Activated CD8-positive, alpha-beta memory T cell treated with anti-CD3 and anti-CD28 coated beads, Interleukin-2, amount 50 U/mL, for 4 hours (primary cell): ENCODE measurements around the gene TRAF7.

Source experiments
- DNase-seq: peaks from one replicate; pipeline ENCODE4 v3.0.0-alpha.2; 2020

Gene TRAF7

GRCh38 chr16:2205104-2205966 lies 49.8 kb downstream of the TRAF7 start, which contains the start of gene MLST8:
Gene MLST8, plus strand, starts transcription at chr16:2205454. Its CDS starts 632 bp downstream, at chr16:2206086.
- peak; percentile 93 for DNase-seq

DNA sequence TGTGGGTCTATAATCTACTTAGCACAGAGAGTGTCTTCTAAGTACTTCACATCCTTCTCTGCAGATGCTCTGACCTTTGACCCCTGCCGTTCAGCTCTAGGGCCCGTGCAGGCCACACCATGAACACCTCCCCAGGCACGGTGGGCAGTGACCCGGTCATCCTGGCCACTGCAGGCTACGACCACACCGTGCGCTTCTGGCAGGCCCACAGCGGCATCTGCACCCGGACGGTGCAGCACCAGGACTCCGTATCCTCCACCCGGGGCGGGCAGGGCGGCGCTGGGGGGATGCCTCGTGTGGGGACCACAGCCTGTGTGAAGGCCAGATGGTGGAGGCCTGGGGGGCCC lies 50.4 kb downstream of the TRAF7 start:
- no peak for DNase-seq

DNA sequence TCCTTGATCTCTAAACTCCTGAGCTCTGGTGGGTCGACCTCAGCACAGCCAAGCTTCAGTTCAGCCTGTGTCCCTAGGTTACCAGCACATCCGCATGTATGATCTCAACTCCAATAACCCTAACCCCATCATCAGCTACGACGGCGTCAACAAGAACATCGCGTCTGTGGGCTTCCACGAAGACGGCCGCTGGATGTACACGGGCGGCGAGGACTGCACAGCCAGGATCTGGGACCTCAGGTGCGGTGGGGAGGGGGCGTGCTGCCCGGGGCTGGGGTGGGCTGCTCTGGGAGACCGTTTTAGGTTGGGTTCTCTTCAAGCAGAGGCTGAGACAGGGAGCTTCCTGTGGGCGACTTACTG lies 50.8 kb downstream of the TRAF7 start:
- DNase-seq: no peak

DNA sequence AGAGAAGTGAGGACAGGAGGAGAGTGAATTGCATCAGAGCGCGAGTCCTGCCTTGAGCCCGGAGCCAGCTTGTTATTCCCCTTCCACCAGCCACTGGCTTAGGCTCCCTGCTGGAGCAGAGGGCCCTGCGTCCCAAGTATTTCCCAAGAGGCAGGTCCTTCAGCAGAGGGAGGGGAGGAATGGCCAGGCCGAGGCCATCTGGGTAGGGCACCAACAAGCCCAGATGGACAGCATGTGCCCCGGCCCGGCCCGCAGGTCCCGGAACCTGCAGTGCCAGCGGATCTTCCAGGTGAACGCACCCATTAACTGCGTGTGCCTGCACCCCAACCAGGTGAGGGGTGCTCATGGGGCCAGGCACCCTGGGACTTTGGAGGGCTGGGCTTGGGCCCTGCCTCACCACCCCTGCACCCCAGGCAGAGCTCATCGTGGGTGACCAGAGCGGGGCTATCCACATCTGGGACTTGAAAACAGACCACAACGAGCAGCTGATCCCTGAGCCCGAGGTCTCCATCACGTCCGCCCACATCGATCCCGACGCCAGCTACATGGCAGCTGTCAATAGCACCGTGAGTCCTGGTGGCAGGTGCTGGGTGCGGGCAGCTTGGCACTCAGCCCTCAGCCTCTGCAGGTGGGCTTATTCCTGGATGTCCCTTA lies 51.3 kb downstream of the TRAF7 start:
- no peak for DNase-seq

GRCh38 chr16:2207872-2208271 lies 52.3 kb downstream of the TRAF7 start:
- DNase-seq: no peak

DNA sequence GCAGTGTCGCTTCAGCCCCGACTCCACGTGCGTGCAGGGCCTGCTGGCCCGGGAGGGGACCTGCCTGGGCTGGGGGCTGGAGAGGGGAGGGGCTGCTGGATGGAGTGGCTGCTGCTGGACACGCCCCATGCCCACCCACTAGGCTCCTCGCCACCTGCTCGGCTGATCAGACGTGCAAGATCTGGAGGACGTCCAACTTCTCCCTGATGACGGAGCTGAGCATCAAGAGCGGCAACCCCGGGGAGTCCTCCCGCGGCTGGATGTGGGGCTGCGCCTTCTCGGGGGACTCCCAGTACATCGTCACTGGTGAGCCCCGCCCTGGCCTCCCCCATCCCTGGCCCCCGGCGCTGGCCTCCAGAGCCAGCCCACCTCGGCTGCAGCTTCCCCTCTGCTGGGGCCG lies 52.7 kb downstream of the TRAF7 start:
- DNase-seq: no peak

- DNase-seq: no peak
Observed at GRCh38 chr16:2208772-2209171, 53.2 kb downstream of the TRAF7 start.

DNA sequence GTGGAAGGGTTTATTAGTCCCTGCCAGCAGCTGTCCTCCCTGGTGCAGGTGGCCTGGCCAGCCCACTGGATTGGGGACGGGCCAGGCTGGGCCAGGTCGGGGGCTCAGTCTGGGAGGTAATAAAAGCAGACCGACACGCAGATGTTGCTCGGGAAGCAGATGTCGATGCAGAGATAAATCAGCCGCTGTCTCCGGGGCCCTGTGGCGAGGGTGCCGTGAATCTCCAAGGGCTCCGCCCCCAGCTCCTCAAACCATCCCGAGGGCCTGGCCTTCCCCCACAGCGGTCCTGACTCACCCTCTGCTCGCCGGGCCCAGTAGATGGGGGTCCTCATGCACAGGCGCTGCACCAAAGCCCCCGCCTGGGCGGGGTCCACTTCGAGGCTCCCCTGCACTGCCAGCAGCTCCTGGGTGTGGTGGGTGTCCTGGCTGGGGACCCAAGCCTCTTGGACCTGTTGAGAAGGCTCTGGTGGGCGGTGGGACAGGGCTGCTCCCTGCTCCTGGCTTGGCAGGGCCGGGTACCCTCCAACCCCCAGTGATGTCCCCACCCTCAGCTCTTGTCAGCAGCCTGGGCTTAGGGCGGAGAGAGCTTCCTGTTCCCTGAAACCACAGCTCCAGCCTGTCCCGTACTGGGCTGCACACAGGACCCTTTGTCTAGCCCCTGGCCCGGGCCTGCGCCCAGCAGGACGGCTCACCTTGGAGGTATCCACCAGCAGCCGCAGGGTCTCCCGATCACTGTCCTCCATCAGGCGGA lies 53.9 kb downstream of the TRAF7 start:
- no peak for DNase-seq

- no peak for DNase-seq
Observed at GRCh38 chr16:2210009-2210332, 54.4 kb downstream of the TRAF7 start.

- no peak for DNase-seq
Observed at GRCh38 chr16:2210386-2211365, 55.1 kb downstream of the TRAF7 start, which contains the start of gene BRICD5. Gene BRICD5, minus strand, starts transcription at chr16:2210863. Its CDS starts 30 bp downstream, at chr16:2210833.

- no peak for DNase-seq
Observed at GRCh38 chr16:2211923-2212347, 56.4 kb downstream of the TRAF7 start.

- no peak for DNase-seq
Observed at GRCh38 chr16:2212362-2213324, 57.1 kb downstream of the TRAF7 start.

- no peak for DNase-seq
Observed at GRCh38 chr16:2213817-2214718, 58.5 kb downstream of the TRAF7 start.

- DNase-seq: no peak
Observed at GRCh38 chr16:2214719-2214968, 59.1 kb downstream of the TRAF7 start, which contains the start of gene PGP. Gene PGP, minus strand, starts transcription at chr16:2214840. Its CDS starts 63 bp downstream, at chr16:2214777.

DNA sequence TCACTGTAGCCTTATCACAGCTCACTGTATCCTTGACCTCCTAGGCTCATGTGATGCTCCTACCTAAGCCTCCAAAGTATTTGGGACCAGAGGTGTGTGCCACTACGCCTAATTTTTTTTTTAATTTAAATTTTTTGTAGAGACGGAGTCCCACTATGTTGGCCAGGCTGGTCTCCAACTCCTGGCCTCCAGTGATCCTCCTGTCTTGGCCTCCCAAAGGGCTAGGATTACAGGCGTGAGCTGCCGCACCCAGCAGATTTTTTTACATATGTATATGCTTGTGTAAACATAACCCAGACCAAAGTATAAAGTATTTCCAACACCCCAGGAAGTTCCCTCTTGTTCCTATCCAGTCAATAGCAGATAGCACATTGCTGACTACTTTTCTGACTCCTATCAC lies 60.7 kb downstream of the TRAF7 start:
- no peak for DNase-seq

- peak; percentile 99 for DNase-seq
Observed at GRCh38 chr16:2223221-2223941, 67.8 kb downstream of the TRAF7 start, which contains the start of gene E4F1. Gene E4F1, plus strand, starts transcription at chr16:2223591. Its CDS starts 23 bp downstream, at chr16:2223614.

- peak; percentile 36 for DNase-seq
Observed at GRCh38 chr16:2223942-2224486, 68.4 kb downstream of the TRAF7 start.

DNA sequence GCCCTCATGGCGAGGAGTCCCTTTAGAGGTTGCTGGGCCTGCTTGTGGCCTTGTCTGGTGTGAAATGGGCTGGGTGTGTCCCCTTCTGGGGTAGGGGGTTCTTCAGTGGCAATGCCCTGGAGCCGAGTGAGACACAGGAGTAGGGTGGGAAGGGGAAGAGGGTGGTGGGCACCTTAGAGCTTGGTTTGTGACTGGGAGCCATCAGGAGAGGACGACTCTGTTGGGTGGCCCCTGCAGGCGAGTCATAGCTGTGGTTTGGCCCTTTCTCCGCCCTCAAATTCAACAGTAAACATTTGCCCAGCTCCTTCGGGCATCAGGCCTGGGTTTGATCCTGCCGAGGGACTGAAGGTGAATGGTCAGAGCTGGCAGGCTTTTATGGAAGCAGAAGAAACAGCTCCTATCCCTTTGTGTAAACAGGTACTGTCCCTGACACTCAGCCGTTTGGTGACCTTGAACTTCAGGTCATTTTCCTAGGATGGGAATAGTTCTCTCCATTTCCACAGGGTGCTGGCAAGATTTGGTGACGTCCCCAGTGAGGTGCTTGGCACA lies 70.7 kb downstream of the TRAF7 start:
- no peak for DNase-seq

DNA sequence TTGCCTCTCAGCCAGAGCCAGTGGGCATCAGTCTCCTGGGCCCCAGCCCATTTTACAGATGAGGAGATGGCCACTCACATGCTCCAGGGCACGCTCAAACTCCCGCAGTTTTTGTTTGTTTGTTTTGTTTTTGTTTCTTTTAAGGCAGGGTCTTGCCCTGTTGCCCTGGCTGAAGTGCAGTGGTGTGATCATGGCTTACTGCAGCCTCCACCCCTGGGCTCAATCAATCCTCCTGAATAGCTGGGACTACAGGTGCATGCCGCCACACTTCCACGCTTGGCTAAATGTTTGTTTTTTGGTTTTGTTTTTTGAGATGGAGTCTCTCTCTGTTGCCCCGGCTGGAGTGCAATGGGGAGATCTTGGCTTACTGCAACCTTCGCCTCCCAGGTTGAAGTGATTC lies 71.3 kb downstream of the TRAF7 start:
- no peak for DNase-seq
